Inflammatory macrophage treated with lipopolysaccharide for 4 hours (primary cell): ENCODE data around the gene HELZ.
"Not testable (repeated sequence)": the region's sequence is repeated elsewhere in the genome, so short reads cannot be mapped to it uniquely, and the experiment has no call there.

Experiments
- DNase-seq: peaks from one replicate; pipeline ENCODE4 v3.0.0-alpha.2; 2020

Gene HELZ

DNA sequence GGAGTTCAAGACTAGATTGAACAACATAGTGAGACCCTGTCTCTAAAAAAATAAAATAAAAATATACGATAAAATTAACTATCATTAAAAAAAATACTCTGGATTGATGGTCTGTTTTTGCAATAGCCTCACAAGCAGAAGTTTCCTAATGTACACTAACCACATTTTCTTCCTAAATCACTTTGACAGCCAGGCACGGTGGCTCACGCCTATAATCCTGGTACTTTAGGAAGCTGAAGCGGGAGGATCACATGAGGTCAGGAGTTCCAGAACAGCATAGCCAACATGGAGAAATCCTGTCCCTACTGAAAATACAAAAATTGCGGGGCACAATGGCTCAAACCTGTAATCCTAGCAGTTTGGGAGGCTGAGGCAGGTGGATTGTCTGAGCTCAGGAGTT lies 64.7 kb downstream of the HELZ start:
- no peak for DNase-seq

DNA sequence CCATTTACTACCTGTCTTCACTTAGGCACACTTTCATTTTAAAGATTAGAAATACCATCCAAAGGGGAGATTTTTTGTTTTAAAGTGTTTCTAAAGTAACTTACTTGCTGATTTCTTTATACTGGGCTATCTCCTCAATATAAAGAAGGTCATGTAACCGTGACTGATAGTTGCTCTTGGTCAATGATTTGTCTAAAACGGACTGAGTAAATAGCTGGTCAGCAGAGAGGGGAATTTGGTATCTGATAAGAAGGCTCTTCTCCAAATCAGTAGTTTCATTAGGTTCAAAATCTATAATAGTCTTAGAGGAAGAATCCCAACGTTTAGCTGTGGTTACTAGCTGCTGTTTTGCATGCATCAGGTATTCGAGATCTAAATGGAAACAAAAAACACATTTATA lies 66.4 kb downstream of the HELZ start:
- DNase-seq = no peak

DNA sequence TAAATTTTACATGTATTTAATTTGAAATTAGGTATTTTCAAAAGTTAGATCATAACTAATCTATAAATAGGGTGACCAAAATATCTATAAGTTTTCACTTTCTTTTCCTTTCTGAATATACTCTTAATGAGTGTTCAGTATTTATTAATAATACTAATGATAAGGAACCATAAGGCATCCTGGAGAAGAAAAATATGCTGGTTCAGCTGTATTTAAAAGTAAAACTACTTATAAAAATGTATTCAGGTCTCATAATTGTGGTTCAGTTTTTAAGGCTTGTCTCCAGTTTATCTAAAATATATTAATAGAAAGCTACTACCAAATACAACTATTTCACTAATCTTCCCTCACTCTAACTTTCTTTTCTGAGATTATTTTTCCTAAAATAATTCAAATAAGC lies 67.3 kb downstream of the HELZ start:
- no peak for DNase-seq

DNA sequence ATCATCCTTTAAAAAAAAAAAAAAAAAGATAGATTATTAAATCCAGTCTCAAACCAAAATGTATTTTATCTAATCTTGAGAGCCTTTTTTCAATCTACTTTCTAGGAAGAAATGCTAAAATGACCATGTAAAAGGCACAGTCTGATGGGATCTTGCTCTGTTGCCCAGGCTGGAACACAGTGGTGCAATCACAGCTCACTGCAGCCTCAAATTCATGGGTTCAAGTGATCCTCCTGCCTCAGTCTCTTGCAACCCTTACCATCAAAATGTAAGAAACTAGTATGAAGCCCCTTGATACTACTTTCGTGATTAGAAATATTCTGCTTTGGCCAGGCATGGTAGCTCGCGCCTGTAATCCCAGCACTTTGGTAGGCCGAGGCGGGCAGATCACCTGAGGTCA lies 70.8 kb downstream of the HELZ start:
- no peak for DNase-seq

DNA sequence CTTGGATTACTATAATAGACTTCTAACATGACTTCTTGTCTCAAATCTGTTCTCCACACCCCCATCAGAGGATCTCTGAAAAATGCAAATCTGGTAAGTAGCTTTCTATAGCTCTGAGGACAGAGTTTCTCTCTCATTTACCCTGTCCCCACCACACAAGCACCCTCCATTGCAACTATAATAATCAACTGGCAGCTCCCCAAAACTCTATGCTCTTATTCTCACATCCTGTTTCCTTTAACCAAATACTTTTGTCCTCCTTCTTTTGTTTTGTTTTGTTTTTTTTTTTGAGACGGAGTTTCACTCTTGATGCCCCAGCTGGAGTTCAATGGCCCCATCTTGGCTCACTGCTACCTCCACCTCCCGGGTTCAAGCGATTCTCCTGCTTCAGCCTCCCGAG lies 73.4 kb downstream of the HELZ start:
- no peak for DNase-seq

DNA sequence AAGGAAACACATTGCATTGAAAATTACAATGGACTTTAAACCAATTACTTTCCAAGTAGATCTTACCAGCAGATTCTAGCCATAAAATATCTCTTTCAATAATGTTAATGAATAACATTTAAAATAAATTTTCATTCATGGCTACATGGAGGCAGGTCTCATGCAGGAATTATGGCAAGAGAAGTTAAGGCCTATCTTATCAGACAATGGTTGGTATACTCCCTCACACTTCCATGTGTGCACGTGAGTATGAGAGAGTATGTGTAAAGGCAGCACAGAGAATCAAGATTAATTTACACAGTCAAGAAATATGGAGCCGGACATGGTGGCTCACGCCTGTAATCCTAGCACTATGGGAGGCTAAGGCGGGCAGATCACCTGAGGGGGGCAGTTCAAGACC lies 76.5 kb downstream of the HELZ start:
- no peak for DNase-seq

DNA sequence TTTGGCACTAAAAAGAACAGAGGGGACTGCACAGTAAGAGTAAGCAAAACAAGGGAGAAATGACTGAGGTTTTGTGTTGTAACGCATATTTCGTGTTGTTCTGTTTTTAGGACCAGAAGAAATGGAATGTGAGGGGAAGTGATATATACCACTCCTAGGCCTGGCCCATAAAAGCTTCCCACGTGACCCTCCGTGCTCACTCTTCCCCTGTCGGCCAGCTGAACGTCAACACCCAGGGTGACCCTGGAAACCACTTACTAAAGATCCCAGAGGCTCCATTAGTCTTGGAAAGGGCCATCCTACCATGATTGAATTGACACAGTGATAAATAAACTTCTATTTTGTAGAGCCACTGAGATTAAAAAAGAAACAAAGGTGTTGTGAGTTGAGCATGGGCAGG lies 79.8 kb downstream of the HELZ start:
- peak; percentile 89 for DNase-seq

DNA sequence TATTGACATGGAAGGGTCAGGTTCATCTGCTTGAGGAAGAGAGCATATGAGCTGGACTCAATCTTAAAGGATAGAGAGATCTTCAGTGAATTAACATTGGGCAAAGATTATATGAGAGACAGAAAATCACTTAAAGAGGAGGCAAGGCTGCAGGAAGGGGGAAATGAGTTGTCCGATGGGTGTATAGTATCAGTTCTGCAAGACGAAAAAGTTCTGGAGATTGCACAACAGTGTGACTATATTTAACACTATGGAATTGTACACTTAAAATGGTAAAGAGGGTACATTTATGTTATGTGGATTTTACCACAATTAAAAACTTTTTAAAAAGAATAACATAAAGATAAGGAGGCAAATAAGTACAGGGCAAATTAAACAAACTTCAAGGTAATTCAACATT lies 80.7 kb downstream of the HELZ start:
- DNase-seq = peak; percentile 83

DNA sequence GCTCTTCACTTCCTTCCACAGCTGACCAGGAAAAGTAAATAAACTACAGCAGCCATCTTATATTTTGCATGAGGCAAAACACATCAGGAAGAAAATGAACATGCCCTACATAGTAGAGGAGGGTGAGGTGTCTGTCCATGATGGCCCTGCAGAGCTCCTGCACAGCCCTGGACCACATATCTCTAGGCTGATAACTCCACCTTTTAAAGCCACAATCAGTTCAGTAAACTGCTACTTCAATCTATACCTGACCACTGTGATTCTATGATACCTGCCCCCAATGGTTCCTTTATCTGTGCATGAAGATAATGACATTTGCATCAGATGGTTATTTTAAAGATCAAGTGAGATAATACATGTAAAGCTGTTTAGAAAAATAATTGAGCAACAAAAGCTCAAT lies 82.2 kb downstream of the HELZ start:
- no peak for DNase-seq

DNA sequence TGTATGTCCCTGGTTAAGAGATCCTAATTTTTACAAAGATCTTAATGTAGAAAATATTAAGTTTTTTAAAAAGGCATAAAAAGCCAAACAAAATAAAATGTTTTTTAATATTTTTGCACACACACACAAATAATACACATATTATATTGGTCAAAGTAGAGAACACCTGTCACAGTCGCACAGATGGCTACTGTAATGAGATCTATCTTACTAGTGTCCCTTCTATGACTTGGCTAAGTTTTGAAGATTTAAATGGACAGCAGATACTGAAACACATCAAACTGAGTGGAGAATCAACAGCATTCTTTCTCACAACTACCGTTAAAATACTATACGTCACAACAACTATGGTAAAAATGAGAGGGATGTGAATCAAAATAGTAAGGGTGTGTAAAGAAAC lies 83.4 kb downstream of the HELZ start:
- DNase-seq = no peak

DNA sequence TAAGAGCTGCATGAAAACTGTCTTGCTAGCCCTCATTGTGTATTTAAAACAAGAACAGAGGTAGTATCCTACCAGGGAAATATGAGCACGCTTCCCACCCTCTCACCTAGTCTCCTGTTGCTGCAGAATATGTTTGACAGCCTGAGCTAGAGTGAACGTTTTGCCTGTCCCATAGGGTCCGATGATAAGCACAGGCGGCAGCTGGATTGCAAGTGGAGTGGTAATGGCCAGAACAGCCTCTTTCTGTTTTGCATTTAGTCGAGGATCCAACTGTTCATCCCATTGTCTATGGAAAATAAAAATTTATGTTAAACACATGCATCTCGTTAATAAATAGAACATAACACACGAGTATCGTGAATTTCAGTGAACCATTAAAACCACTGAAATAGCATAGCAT lies 84.2 kb downstream of the HELZ start:
- DNase-seq = no peak

DNA sequence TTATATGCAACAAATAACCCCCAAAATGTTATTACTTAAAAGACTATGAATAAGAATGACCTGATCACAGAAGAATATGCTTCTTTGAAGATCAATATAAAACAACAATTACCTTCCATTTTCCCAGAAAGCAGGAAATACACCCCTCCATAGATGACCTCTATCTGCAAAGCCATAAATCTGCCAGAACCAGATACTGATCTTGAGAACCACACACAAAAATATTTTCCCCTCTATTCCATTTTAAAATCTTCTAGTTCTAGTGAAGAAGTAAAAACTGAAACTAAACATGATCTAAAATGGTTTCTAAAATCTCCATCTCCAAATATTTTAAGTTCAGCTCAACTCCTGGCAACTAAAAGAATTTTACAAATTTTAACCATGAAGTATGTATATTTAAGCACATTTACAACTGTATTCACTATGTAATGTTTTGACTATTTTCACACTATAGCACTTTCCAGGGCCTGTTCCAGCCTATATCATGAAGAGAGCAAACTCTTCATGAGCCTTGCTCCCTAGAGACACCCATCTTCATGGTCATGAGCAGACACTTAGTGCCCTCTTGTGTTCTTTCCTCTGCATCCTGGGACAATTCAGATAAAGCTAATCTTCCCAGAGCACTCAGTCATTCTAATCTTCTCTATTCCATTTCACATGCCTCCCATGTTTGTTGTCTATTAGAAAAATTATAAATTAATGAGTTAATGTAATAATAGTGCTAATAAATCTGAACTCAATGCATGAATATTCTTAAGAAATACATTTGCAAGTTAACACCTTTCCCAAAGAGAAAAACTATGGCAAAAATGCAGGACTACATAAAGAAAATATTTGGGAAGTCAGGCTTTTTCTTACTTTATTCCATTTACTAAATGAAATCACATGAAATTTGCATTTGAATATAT lies 87.0 kb downstream of the HELZ start:
- no peak for DNase-seq

DNA sequence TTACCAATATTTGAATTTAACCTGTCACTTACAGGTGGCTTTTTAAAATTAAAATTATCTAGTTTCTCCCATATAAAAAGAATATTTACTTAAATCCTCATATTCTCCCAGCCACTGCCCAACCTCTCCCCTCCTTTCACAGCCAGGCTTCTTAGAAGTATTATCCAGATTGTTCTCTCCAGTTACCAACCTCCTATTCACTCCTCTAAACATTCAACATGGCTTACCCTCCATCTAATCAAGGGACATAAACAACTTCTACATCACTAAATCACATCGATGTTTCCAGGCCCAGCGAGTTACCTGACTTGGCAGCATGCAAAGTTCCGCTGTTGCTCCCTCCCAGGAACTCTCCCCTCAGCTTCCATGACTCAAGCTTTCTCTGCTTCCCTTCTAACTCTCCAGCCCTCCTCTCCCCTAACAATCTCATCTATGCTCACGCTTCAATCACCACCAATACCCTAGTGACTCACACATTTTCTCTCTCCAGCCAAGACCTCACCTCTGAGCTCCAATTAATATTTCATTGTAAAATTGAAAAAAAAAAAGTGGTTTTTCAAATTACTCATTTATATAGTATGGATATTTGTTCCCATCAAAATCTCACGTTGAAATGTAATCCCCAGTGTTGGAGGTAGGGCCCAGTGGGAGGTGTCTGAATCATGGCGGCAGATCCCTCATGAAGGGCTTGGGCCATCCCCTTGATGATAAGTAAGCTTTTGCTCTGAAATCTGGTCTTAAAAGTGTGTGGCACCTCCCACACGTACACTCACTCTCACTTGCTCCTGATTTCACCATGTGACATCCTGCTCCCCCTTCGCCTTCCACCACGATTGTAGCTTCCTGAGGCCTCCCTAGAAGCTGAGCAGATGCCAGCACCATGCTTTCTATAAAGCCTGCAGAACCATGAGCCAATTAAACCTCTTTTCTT lies 88.5 kb downstream of the HELZ start:
- DNase-seq = no peak

DNA sequence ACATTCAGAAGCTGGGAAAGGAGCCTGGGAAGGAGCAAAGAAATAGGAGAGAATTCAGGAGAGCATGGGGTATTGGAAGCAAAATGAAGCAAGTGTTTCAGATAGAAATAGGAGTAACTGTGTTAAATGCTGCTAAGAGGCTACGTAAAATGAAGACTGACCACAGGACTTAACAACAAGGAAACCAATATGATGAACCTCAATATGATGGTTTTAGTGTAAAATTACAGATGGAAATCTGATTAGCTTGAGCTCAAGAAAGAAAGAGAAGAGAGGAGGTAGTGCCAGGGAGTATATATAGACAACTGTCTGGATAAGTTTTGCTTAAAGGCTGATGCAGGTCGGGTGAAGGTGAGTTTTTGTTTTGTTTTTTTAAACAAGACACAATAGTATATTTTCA lies 92.2 kb downstream of the HELZ start:
- DNase-seq = no peak

DNA sequence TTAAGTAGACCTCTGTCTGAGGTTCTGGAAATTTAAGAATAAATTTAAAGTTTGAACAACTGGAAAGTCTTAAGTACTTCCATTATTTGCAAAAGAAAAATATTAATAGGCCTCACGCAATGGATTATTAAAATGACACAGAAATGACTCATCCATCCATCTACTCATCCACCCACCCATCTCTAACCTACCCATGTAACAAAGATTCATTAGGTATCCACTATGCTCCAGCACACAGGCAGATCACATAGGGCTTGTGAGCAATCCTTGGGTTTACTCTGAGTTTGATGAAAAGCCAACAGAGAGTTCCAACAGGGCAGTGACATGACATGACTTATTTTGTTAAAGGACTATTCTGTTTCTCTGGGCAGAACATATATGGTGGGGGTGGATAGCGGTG lies 93.3 kb downstream of the HELZ start:
- DNase-seq = peak; percentile 12

DNA sequence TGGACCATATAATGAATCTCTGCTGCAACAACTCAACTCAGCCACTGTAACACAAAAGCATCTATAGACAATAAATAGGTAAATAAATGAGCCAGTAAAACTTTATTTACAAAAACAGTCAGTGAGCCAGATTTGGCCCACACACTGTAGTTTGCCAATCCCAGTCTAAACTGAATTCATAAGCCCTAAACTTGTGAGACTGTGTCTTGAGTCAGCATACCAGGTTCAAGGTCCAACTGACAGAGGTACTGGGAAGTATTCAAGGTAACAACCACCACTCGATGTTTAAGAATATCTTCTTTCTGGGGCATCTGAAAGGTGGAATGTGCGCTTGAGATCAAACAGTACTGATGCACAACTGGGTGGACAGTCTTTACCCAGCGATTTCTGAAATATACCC lies 94.2 kb downstream of the HELZ start:
- DNase-seq = no peak

DNA sequence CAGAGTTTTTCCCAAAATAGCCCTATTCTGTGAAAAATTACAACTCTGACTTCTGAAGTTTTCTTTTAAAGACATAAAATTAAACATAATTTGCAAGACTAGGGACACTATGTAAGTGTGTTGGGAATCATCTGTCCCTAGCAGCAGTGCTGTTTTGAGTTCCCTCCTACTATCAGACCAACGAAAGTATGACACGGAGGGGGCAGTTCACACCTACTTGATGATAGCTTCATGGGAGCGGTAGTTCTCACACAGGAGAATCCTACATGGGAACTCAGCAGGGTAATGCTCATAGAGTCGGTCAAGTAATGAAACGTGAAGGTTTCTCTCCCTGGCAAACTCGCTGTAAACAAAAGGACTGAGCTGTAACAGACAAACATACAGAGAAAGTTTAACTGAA lies 96.6 kb downstream of the HELZ start:
- DNase-seq = no peak

DNA sequence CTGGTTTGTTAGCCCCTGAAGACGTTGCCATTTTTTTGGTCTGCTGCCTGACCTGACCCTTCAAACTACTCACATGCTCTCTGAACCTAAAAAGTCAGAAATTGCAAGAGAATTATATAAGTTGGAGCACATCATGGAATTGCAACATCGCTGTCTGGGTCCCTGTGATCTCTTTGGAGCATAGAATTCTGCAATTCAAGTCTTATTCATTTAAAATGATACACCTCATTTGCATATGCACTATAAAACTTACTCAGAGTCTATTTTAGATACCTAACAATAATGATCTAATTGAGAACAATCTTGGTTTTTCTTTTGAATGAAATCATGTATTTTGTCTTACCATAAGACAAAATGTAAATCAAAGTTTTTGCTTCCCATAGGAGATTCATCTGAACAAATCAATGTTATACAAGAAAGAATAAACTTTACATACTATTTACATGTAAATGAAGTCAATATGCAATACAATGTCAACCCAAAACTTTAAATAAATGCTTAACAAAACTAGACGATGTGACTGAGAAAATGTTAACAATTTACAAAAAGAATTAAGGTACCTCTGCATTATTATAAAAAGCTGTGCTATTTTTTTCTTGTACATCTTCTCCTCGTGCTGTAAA lies 99.7 kb downstream of the HELZ start:
- DNase-seq = no peak

DNA sequence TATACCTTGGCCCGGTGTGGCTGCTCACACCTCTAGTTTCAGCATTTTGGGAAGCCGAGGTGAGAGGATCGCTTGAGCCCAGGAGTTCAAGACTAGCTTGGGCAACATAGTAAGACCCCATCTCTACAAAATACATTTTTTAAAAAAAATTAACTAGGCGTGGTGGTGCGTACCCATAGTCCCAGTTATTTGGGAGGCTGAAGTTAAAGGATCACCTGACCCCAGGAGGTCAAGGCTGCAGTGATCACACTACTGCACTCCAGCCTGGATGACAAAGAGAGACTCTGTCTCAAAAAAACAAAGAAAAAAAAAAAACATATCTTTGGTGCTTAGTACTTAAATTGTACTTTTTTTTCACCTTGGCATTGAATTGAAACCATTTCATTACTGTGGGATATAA lies 101.7 kb downstream of the HELZ start:
- DNase-seq = no peak

DNA sequence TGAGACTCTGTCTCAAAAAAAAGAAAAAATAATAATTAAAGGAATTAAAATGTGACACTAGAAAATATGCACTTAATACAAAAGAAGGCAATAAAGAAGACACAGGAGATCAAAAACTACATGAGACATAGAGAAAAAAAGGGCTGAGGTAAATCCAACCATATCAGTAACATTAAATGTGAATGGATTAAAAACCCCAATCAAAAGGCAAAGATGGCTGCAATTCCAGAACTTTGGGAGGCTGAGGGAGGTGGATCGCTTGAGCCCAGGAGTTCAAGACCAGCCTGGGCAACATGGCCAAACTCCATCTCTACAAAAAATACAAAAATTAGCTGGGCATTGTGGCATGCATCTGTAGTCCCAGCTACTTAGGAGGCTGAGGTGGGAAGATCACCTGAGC lies 103.0 kb downstream of the HELZ start:
- not testable (repeated sequence) for DNase-seq

DNA sequence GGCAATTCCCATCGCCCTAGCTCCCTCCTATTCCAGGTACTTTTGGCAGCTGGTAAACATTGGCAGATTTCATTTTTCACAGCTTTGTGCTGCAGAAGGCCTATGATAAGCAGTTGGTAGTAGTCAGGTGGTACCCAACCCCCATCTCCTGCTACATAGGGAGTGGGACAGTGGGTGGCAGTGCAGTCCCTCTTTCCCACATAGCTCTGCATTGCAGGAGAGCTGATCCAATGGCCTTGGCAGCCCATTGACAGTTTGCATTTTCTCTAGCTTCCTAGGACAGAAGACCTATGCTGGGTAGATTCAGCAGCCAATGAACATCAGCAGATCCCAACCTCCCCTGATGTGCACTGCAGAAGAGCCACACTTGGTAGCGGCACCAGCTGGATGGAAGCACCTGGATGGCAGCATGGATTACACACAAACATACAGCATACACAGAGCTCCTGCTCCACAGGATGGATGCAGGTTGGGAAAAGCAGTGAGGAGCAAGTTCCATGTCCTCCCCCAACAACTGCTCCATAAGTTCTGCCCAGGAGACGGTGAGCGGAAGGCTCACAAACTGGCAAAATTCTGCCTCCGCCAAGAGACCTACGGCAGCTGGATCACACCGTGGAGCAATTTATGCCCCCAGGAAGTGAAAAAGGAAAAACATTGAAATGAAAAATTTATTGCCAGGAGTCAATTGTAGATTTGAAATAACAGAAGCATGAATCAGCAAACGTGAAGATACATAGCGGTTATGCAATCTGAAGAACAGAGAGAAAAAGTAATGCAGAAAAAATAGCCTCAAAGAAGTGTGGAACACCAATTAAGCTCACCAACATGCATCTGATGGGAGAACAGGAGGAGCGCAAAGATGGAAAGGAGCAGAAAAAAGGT lies 105.0 kb downstream of the HELZ start:
- DNase-seq = no peak

DNA sequence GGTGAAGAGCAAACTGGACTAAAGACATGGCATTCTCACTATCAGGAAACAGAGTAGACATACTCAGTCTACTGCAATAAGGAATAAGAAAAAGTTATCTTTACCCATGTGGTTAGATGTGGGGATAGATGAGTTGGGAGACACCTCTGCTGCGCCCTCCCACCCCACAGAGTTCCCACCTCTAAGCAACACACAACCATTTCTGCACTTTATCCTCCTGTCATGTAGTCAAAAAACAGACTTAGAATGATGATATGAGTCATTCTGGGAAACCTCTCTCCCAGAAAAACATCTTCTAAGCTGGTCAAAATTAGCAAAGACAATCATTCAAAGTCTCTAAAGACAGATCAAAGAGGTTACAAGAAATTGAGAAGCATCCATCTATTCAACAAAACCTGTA lies 105.7 kb downstream of the HELZ start:
- DNase-seq = no peak

DNA sequence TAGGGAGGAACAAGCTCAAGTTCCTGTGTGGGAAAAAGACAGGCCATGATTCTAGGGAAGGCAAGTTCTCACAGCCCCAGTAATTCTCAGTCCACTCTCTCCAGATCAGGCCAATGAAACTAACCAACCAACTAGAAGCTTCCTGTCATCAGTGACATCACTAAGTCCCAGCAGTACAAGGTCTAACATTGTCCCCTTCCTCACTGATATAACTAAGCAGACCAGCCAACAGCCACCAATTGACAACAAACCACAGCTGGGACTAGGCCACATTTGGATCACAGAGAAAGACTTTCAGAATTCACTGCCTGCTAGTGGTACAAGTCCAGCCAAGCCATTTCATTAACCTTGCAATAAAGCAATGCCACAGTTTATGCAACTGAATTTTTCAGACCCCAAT lies 106.6 kb downstream of the HELZ start:
- no peak for DNase-seq
